H1 (cell line): ENCODE data around the gene MEIS2.

ENCODE experiments used
- ATF2 ChIP-seq: IDR thresholded peaks from 2 replicates; pipeline ENCODE4 v1.6.1; 2012; ENCODE audit warnings: low read length, inconsistent platforms
- CHD2 ChIP-seq: IDR thresholded peaks from 2 replicates; pipeline ENCODE4 v1.6.1; 2012; ENCODE audit warnings: low read length, improper control_type of control experiment
- CREB1 ChIP-seq: IDR thresholded peaks from 2 replicates; pipeline ENCODE4 v1.6.1; 2012; ENCODE audit warnings: inconsistent platforms
- CTCF ChIP-seq, 3 experiments: IDR thresholded peaks; 1 replicate in 2 of 3; 2 replicates in 1 of 3; pipeline versions ENCODE4 v1.5.1 to v1.6.1; 2011; ENCODE audit warnings: low read length in 3 of 3, mild to moderate bottlenecking in 3 of 3, inconsistent platforms in 2 of 3, low read depth in 1 of 3, moderate library complexity in 1 of 3; ENCODE audit not compliant: insufficient read depth in 1 of 3; ENCODE audit errors: control extremely low read depth in 1 of 3
- EZH2 ChIP-seq: fragments of 200-600 bp; sonication (generic); IDR thresholded peaks from 2 replicates; pipeline ENCODE4 v1.7.1; 2012; ENCODE audit warnings: low read depth, mild to moderate bottlenecking, moderate library complexity, low read length, inconsistent platforms; ENCODE audit not compliant: severe bottlenecking
- KDM1A ChIP-seq: fragments of 200-600, 300-600 bp; sonication (generic); IDR thresholded peaks from 2 replicates; pipeline ENCODE4 v1.7.1; 2016; ENCODE audit warnings: mild to moderate bottlenecking, low read length, borderline replicate concordance
- MAX ChIP-seq: IDR thresholded peaks from 2 replicates; pipeline ENCODE4 v1.6.1; 2012; ENCODE audit warnings: inconsistent platforms
- PHF8 ChIP-seq: fragments of 200-600 bp; sonication (generic); conservative IDR thresholded peaks from 2 replicates; pipeline ENCODE4 v1.7.1; 2012; ENCODE audit warnings: low read depth, mild to moderate bottlenecking, inconsistent platforms, low read length, moderate library complexity
- POLR2A ChIP-seq, 2 experiments: IDR thresholded peaks; 1 replicate in 1 of 2; 2 replicates in 1 of 2; pipeline ENCODE4 v1.6.1; 2011; ENCODE audit warnings: low read depth in 2 of 2, low read length in 2 of 2, mild to moderate bottlenecking in 2 of 2; ENCODE audit errors: control extremely low read depth in 1 of 2
- POLR2AphosphoS5 ChIP-seq: IDR thresholded peaks from 2 replicates; pipeline ENCODE4 v1.6.1; 2011; ENCODE audit warnings: low read depth, low read length
- SUZ12 ChIP-seq: fragments of 200-600 bp; sonication (generic); IDR thresholded peaks from 2 replicates; pipeline ENCODE4 v1.6.1; 2012; ENCODE audit warnings: mild to moderate bottlenecking, inconsistent platforms, low read length, moderate library complexity, mixed read lengths
- USF2 ChIP-seq: IDR thresholded peaks from 2 replicates; pipeline ENCODE4 v1.6.1; 2011; ENCODE audit warnings: low read length, improper control_type of control experiment
- YY1 ChIP-seq: IDR thresholded peaks from 2 replicates; pipeline ENCODE4 v1.6.1; 2011; ENCODE audit warnings: low read depth, mild to moderate bottlenecking, low read length
- ZNF274 ChIP-seq: IDR thresholded peaks from 2 replicates; pipeline ENCODE4 v1.7.0; 2012; ENCODE audit warnings: low read length, borderline replicate concordance; ENCODE audit errors: extremely low read depth

- TF ChIP-seq CTCF (IDR thresholded peaks at IDR 0.05; ENCODE audit: control extremely low read depth in 1 of 3, insufficient read depth in 1 of 3, low read depth in 1 of 3, low read length in 3 of 3) (no peak), MAX (no peak), PHF8 (no peak), CREB1 (no peak), ZNF274 (no peak), YY1 (no peak), EZH2 (no peak), POLR2A (IDR thresholded peaks at IDR 0.05; ENCODE audit: control extremely low read depth in 1 of 2, low read depth in 2 of 2, low read length in 2 of 2) (no peak), USF2 (no peak), KDM1A (no peak), POLR2AphosphoS5 (no peak), ATF2 (no peak), SUZ12 (no peak), CHD2 (no peak)
Measured at GRCh38 chr15:37057256-37057655, 43.1 kb downstream of the MEIS2 start.
